HEK293T (cell line): ENCODE results near the gene EPHX1.
"Not testable (repeated sequence)": the region's sequence is repeated elsewhere in the genome, so short reads cannot be mapped to it uniquely, and the experiment has no call there.

Experiments used
- CTCF ChIA-PET: fragments of 350-600 bp; formaldehyde crosslinking; extraction: SDS; loops from one replicate; lab custom pipeline; 2021; ENCODE audit warnings: antibody characterized with exemption, inconsistent platforms; lab: Yijun Ruan, JAX
- POLR2A ChIA-PET: fragments of 350-600 bp; formaldehyde crosslinking; extraction: SDS; loops from one replicate; lab custom pipeline; 2020; ENCODE audit warnings: antibody characterized with exemption, inconsistent platforms; lab: Yijun Ruan, JAX
- DNase-seq: peaks from one replicate; pipeline ENCODE4 v3.0.0; 2012; ENCODE audit warnings: mixed read lengths; ENCODE audit errors: extremely low spot score
- ARNT ChIP-seq: fragments of 450-650 bp; IDR thresholded peaks from 2 replicates; pipeline ENCODE4 v1.6.1; 2017; ENCODE audit warnings: mild to moderate bottlenecking
- BHLHE40 ChIP-seq: fragments of 450-650 bp; IDR thresholded peaks from 2 replicates; pipeline ENCODE4 v1.6.1; 2016; ENCODE audit warnings: mild to moderate bottlenecking, moderate library complexity, borderline replicate concordance
- CTBP1 ChIP-seq: fragments of 450-650 bp; IDR thresholded peaks from 2 replicates; pipeline ENCODE4 v1.6.1; 2016; ENCODE audit warnings: borderline replicate concordance
- ELF4 ChIP-seq: fragments of 450-650 bp; IDR thresholded peaks from 2 replicates; pipeline ENCODE4 v1.6.1; 2017; ENCODE audit warnings: antibody characterized with exemption
- FOXA1 ChIP-seq: fragments of 450-650 bp; IDR thresholded peaks from 2 replicates; pipeline ENCODE4 v1.6.1; 2016; ENCODE audit warnings: mild to moderate bottlenecking
- FOXK2 ChIP-seq: fragments of 450-650 bp; IDR thresholded peaks from 2 replicates; pipeline ENCODE4 v1.6.1; 2016; ENCODE audit warnings: mild to moderate bottlenecking
- FOXM1 ChIP-seq: fragments of 450-650 bp; IDR thresholded peaks from 2 replicates; pipeline ENCODE4 v1.6.1; 2017; ENCODE audit warnings: mild to moderate bottlenecking, borderline replicate concordance
- HDGF ChIP-seq: fragments of 450-650 bp; IDR thresholded peaks from 2 replicates; pipeline ENCODE4 v1.6.1; 2017; ENCODE audit warnings: antibody characterized with exemption, borderline replicate concordance
- L3MBTL2 ChIP-seq: fragments of 450-650 bp; conservative IDR thresholded peaks from 2 replicates; pipeline ENCODE4 v1.6.1; 2016; ENCODE audit warnings: mild to moderate bottlenecking
- LEF1 ChIP-seq: fragments of 450-650 bp; IDR thresholded peaks from 2 replicates; pipeline ENCODE4 v1.6.1; 2017; ENCODE audit warnings: mild to moderate bottlenecking, borderline replicate concordance
- SP1 ChIP-seq: fragments of 450-650 bp; IDR thresholded peaks from 2 replicates; pipeline ENCODE4 v1.6.1; 2017
- SUZ12 ChIP-seq: fragments of 450-650 bp; IDR thresholded peaks from 2 replicates; pipeline ENCODE4 v1.6.1; 2016; ENCODE audit warnings: mild to moderate bottlenecking
- TARDBP ChIP-seq: fragments of 450-650 bp; IDR thresholded peaks from 2 replicates; pipeline ENCODE4 v1.6.1; 2016
- ZNF384 ChIP-seq: fragments of 450-650 bp; IDR thresholded peaks from 2 replicates; pipeline ENCODE4 v1.6.1; 2016
- TF ChIP-seq, protein P1 (sequence below): fragments of 450-650 bp; IDR thresholded peaks from 2 replicates; pipeline ENCODE4 v1.6.1; 2016

Gene EPHX1

GRCh38 chr1:225806249-225806648, 3.7 kb upstream of the EPHX1 start:
- ChIA-PET CTCF (no interaction called here), POLR2A (no interaction called here)
- TF ChIP-seq ELF4 (no peak), SP1 (no peak), L3MBTL2 (no peak), FOXM1 (no peak), SUZ12 (no peak), FOXK2 (no peak), CTBP1 (no peak), ARNT (no peak), LEF1 (no peak), HDGF (no peak)
- no peak for DNase-seq

- POLR2A ChIA-PET, CTCF ChIA-PET, DNase-seq: not testable (repeated sequence)
Observed at GRCh38 chr1:225806736-225807135, 3.2 kb upstream of the EPHX1 start.

DNA sequence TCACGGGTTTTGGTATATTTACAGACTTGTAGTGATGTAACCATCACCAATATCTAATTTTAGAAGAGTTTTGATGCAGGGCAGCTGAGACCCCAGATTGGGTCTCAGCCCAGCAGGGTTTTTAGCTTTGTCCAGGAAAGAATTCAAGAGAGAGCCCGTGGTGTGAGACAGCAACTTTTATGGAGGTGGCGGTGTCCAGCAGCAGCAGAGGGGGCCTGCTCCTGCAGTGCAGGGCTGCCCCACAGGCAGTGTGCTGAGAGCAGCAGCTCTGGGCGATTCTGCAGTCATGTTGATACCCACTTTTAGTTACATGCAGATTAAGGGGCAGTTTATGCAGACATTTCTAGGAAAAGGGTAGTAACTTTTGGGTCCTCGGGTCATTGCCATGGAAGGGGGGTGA, 1.8 kb upstream of the EPHX1 start:
- POLR2A ChIA-PET = interaction anchor here (1.4 to 4.6 kb wide), 3 partner anchors 17 to 156 kb away, joined by 3 to 34 read pairs (median 3); partner anchors contain the start of gene SRP9
- no peak for DNase-seq
- TF ChIP-seq BHLHE40 (no peak), ARNT (no peak), ZNF384 (no peak), FOXK2 (no peak), LEF1 (no peak)
- CTCF ChIA-PET = interaction anchor here (0.6 to 0.7 kb wide), 2 partner anchors 44 to 368 kb away, joined by 3 to 4 read pairs; no protein-coding TSS in a partner anchor

DNA sequence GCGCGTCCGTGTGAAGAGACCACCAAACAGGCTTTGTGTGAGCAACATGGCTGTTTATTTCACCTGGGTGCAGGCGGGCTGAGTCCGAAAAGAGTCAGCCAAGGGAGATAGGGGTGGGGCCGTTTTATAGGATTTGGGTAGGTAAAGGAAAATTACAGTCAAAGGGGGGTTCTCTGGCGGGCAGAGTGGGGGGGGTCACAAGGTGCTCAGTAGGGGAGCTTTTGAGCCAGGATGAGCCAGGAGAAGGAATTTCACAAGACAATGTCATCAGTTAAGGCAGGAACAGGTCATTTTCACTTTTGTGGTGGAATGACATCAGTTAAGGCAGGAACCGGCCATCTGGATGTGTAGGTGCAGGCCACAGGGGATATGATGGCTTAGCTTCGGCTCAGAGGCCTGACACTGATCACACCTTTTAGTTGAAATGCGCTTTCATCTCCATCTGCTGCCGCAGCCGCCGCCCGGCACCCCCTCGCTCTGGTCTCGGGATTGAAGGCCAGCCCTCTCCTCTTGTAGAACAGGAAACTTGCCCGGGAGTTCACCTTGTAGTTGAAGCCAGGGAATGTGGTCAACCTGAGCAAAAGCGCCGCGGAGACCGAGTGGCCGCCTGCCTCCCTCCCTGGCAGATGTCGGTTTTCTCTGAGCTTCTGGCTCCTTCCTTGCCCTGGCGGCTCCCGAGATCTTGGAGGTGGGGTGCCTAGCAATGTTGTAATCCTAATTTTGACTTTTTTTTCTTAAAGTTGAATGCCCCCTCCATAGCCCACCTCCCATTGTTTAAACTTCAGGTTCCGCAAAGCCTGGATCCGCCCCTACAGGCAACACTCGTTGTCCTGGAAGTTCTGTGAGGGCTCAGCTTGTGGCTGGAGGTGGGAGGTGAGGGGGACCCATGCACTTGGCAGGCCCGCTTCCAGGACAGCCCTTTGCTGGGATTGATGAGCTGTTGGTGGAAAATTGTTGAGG, 935 bp downstream of the EPHX1 start:
- ChIA-PET POLR2A (interaction anchor here (0.8 to 4.6 kb wide), 3 partner anchors 33 to 113 kb away, joined by 3 to 34 read pairs (median 4); partner anchors contain the start of genes PYCR2, SRP9 and TMEM63A), CTCF (interaction anchor here (0.5 to 2.9 kb wide), 12 partner anchors 9 to 336 kb away, joined by 3 to 12 read pairs (median 4); partner anchors contain the start of gene SRP9)
- not testable (repeated sequence) for DNase-seq

DNA sequence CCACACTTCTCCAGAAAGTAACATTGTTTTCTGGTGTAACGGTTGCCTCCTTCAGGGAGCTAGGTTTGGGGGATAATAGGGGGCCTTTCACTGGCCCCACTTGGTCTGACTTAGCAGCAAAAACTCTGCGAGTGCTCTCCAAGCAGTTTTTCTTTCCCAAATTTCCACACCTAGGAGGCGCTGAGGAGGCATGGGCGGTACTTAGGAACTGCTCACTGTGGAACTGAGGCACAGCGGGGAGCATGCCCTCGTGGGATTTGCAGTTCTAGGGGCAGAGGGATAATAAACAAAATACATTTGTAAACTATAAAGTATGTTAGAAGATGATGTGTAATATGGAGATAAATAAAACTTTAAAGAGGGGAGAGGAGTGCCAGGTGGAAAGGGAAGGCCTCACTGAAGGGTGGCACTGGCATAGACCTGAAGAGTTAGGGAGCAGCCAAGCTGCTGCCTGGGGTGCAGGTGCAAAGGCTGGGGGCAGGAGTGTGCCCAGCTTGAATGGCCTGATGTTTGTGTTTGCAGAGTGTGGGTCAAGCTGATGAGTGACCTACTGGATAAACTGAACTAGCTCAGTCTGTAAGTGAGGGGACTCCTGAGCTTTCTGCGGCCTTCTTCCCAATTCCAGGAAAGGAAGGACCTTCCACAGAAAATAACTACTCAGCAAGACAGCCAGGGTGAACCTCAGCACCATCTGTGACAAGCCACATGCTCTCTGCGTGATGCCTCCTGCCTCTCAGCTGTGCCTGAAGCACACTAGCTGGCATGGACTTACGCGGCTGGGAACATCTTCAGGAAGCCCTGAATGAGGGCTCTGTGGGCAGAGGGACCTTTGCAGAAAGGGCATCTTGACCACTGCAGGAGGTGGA, 1.9 kb downstream of the EPHX1 start:
- POLR2A ChIA-PET = interaction anchor here (0.8 to 4.6 kb wide), 4 partner anchors 34 to 333 kb away, joined by 3 to 34 read pairs (median 12); partner anchors contain the start of gene SRP9
- TF ChIP-seq, protein P1, sequence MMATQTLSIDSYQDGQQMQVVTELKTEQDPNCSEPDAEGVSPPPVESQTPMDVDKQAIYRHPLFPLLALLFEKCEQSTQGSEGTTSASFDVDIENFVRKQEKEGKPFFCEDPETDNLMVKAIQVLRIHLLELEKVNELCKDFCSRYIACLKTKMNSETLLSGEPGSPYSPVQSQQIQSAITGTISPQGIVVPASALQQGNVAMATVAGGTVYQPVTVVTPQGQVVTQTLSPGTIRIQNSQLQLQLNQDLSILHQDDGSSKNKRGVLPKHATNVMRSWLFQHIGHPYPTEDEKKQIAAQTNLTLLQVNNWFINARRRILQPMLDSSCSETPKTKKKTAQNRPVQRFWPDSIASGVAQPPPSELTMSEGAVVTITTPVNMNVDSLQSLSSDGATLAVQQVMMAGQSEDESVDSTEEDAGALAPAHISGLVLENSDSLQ = no peak
- TF ChIP-seq FOXK2 (no peak), SP1 (no peak), TARDBP (no peak), L3MBTL2 (no peak), ELF4 (no peak), HDGF (no peak)
- DNase-seq = peak; percentile 65
- CTCF ChIA-PET = interaction anchor here (0.5 to 2.9 kb wide), 12 partner anchors 10 to 337 kb away, joined by 3 to 12 read pairs (median 3); partner anchors contain the start of gene SRP9

GRCh38 chr1:225812488-225813213, 2.7 kb downstream of the EPHX1 start:
- CTCF ChIA-PET = interaction anchor here (0.6 to 2.9 kb wide), 8 partner anchors 9 to 338 kb away, joined by 3 to 12 read pairs (median 4); partner anchors contain the start of gene SRP9
- POLR2A ChIA-PET = interaction anchor here (0.8 to 2.8 kb wide), 5 partner anchors 13 to 333 kb away, joined by 3 to 20 read pairs (median 3); partner anchors contain the start of gene SRP9
- DNase-seq = no peak
- TF ChIP-seq FOXA1 (no peak), BHLHE40 (no peak), ELF4 (no peak), SP1 (no peak)

DNA sequence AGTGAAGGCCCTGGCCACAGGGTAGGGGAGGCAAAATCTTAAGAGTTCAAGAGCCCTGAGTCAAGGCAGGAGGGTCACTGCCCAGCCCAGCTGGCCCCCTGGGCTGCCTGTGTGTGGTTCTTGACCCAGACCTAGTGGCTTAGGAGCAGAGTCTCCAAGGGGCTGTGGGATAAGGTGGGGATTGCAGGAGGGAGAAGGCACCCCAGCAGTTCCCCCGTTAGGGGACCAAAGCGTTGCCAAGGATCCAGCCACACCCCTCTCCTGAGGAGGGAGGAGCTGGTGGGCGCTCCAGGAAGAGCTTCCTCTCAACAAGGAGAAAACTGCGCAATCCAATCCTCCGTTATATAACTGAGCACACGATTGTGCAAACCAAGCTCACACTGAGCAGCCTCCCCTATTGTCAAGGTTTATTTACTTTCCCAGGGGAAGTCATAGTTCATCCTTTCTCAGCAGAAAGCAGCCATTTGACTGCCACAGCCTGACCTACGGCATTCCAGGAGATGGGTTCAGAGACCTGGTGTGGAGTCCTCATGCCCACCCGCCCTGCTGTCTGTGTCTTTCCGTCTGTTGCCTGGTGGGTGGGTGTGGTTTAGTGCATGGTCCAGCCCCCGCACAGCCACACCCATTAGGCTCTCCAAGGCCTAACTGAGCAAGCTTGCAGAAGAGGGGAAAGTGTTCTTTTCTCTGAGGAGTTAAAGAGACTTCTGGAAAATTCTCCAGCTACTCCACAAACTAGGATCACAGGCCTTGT, 3.5 kb downstream of the EPHX1 start:
- ChIA-PET POLR2A (interaction anchor here (0.9 to 2.8 kb wide), 5 partner anchors 12 to 112 kb away, joined by 3 to 20 read pairs (median 5); partner anchors contain the start of genes SRP9 and TMEM63A), CTCF (interaction anchor here (0.6 to 2.1 kb wide), 5 partner anchors 24 to 339 kb away, joined by 3 to 7 read pairs (median 4); no protein-coding TSS in a partner anchor)
- no peak for TF ChIP-seq SUZ12
- TF ChIP-seq FOXA1 = no peak
- TF ChIP-seq, protein P1 = no peak
- TF ChIP-seq ZNF384 = no peak
- no peak for TF ChIP-seq SP1
- TF ChIP-seq TARDBP = no peak
- no peak for TF ChIP-seq FOXK2
- no peak for TF ChIP-seq FOXM1
- TF ChIP-seq ARNT = no peak
- no peak for TF ChIP-seq L3MBTL2
- no peak for TF ChIP-seq BHLHE40
- DNase-seq = peak; percentile 60
